Fibroblast of the conjunctiva (primary cell): ENCODE data around the gene RRP36.

ENCODE experiments used
- DNase-seq: peaks from one replicate; pipeline ENCODE4 v3.0.0-alpha.2; 2010; ENCODE audit warnings: low read depth

The RRP36 gene

DNA sequence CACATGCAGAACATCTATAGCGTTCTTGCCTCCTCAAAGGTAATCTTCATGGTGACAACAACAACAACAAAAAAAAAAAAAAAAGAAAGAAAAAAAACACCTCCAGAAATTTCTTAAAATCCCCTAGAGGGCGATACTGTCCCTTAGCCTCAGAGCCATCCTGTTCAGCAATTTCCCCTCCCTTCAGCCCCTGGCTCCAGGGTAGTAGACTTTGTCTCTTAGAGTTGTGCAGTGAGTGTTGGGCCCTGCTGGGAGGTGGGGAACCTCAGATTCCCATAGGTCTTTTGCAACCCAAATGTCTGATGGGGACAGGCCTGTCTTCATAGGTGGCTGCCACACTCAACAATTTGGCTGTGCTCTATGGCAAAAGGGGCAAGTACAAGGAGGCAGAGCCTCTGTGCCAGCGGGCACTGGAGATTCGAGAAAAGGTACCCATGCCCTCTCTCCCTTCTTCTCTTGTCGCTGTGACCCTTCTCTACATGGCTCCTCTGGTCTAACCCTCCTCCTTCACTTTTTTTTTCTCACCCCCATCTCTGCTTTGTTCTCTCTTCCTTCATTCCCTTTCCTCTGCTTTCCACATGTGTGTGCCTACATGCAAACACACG, 48.7 kb downstream of the RRP36 start:
- DNase-seq: peak; percentile 73

DNA sequence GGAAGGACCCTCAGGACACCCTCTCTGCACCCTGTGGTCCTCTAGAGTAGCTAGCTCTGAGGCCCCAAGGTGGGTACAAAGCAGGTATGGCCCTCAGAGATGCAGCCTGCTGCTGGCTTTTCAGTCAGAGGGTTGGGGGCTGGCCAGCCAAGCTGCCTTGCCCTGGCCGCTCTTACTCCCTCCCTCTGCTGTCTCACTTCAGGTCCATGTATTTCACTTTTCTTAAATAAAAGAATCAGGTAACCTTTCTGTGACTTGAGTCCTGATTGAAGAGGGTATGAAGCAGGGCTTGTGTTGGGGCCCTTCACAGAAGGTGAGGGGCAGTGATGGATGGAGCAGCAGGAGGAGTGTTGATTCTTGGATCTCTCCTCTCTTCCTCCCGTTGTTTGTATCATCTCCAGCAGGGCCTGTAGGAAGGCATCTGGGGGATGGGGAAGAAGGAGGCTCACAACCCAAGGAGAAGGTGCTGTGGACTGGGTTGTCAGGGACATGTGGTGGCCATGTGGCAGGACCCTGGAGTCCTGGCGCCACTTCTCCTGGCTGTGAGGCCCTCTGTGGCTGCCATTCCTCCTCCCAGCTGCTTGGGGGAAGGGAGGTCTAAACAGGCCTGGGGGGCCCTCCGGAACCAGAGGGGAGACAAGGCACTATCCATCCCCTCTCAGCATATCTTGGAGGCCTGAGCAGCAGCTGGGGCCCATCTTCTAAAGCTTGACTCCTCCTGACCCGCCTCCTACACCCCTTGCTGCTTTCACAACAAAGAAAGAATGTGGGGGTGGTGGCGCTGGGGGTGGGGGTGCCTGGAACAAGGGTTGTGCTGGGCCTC, 53.6 kb downstream of the RRP36 start:
- DNase-seq: peak; percentile 35

DNA sequence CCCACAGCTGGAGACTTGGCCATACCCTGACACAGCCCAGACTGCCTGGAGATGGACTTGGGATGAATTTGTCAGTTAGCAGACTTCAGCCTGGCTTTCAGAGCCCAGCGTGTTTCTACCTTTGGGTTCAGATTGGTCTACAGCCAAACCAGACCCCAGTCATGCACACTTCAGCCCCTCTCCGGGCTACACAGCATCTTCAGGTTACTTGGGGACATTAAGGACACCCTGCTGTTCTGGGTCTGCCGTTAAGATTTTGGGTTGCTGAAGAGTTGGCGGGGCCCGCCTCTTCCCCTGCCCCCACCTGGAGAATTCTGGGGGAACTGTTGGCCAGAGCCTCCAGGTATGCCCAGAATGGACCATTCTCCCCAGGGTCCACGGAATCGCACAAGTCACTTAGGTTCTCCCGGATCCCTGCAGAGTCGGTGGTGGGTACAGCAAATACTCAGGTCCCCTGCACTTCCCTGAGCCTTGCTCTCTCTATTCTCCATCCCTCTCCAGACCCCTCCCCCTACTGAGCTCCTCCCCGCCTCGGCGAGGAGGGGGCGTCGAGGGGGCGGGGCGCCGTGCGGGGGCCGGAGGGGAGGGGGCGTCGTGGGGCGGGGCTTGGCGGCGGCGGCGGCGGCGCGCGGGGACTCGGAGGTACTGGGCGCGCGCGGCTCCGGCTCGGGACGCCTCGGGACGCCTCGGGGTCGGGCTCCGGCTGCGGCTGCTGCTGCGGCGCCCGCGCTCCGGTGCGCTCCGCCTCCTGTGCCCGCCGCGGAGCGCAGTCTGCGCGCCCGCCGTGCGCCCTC, 54.4 kb downstream of the RRP36 start, which contains the start of gene PTK7:
TSS of gene PTK7 (plus strand) at position 645 of the 794 bp plus-strand sequence. CDS start 175 bp downstream, outside the sequence.
- DNase-seq: no peak

DNA sequence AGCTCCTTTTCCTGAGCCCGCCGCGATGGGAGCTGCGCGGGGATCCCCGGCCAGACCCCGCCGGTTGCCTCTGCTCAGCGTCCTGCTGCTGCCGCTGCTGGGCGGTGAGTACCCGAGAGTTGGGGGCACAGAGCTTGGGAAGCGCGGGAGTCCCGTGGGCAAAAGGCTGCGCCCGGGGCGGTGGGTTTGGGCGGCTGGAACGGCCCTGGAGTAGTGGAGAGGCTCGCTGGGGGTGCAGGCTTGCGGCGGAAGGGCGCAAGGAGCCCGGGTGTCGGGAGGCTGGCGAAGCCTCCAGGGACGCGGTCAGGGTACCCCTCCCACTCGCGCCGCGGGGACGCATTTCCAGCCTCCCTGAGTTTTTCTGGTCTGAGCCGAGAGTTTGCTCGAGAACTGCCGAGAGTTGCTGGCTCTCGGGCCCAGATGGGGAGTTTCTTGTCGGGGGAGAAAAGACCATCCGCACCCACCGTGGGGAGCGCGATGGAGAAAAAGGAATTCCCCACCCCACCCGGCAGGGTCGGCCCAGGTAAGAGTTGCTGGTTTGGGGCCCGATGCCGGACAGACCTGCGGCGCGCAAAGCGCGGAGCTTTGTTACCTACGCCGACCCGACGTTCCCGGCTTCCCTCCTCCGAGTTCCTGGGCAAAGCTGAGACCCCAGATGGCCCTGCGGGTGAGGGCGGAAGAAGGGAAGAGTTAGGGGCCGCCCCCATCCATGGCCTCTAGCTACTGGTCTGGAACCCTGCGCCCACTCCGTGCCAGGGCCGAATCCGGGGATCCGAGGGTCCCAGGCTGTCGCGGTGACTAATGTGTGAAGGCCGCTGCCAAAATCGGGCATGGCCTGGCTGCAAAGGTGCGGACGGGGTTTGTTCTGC, 55.3 kb downstream of the RRP36 start:
- DNase-seq: no peak

DNA sequence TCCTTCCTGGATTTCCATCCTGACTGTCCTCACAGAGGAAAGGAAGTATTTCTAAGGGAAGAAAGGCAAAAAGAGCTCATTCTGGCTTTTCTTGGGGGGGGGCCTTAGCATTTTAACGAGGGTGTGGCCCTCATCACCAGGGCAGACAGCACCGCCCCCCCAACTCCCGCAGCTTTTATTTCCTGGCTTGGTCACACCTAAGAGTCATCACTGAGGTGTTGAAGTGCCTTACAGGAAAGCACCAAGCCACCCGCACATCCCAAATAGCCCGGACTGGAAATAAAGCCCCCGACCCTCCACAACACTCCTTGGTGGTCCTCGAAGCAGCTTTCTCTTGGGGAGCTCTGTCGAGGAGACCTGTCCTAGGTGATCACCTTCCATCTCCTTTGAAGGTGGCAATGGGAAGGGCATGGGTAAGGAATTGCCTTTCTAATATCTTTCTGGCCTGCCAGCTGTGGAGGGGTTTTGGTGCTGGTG, 55.9 kb downstream of the RRP36 start:
- DNase-seq: no peak

DNA sequence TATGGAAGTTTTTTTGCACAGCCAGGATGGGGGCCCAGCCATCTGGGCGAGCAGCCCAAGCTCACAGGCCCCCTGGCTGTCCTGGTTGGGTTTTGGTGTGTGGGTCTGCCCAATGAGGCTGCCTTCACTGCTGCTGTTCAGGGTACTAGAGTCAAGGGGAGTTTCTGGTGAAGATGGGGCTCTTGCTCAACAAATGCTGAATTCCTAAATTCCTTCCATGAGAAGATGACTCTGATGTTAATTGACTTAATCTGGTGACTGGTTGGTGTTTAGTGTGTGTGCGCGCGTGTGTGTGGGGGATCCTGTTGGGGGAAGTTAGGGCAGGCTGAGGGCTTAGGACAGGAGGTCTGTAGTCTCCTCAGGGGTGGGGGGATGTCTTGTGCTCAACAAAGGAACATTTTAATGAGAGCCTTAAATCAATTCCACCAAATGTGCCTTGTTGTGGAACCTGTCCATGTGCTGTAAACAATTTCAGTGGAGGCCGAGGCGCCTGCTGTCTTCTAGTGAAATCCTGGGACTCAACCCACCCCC, 56.6 kb downstream of the RRP36 start:
- DNase-seq: no peak

DNA sequence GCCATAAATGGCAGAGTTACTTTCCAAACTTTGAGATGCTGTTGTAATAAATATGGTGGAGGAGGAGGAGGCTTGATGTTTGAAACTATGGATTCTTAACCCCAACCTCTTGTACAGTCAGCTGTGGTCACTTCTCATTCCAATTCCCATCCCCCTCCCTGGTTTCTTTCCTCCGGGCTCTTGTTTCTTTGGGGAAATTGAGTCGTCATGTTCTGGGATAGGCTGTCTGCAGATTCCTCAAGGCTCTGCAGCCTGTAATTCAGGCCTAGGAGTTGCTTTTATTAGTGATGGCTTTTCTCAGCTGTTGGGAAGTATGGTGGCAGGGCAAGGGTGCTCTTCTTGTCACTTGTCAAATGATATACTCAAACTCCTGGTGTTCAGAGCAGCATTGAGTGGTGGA, 57.3 kb downstream of the RRP36 start:
- no peak for DNase-seq
